Measurements from ENCODE around the gene CFAP97D2. TPM values are rescaled to one million over a fixed set of nuclear protein-coding genes. Genes with fewer than 3 reads are reported as not detected.

Gene CFAP97D2
- polyA plus RNA-seq, 1 donor (not counting 4 experiments of a cell fraction or from before 2014, with no cell fraction given), result not detected

- TF ChIP-seq EZH2 (IDR thresholded peaks at IDR 0.05; ENCODE audit: low read length), result no peak
- TF ChIP-seq CTCF (optimal IDR thresholded peaks at IDR 0.05 in 1 of 3, IDR thresholded peaks at IDR 0.05 in 1 of 3, conservative IDR thresholded peaks at IDR 0.05 in 1 of 3; ENCODE audit: extremely low read depth in 1 of 3, insufficient read depth in 2 of 3, low read length in 3 of 3), result no peak
- H3K9me1 ChIP-seq (ENCODE audit: control insufficient read depth, extremely low read depth, insufficient read depth, low read length), result no peaks in the 10 kb centered on the region
- no peaks in the 10 kb centered on the region for H3K9me3 ChIP-seq (ENCODE audit: control insufficient read depth, low read depth, low read length)
- H4K20me1 ChIP-seq (ENCODE audit: control insufficient read depth, extremely low read depth, insufficient read depth, low read length), result no peaks in the 10 kb centered on the region
- H3K4me1 ChIP-seq (ENCODE audit: control insufficient read depth, extremely low read depth, insufficient read depth, low read length), result no peaks in the 10 kb centered on the region
- no peak overlapping the region for H3K9ac ChIP-seq (ENCODE audit: control insufficient read depth, extremely low read depth, insufficient read depth, low read length)
- H3K27ac ChIP-seq (ENCODE audit: control insufficient read depth, insufficient read depth, low read length), result no peak overlapping the region
- no peaks in the 10 kb centered on the region for H3K36me3 ChIP-seq (ENCODE audit: control insufficient read depth in 2 of 2, extremely low read depth in 1 of 2, insufficient read depth in 2 of 2, low read length in 2 of 2)
- dilution Hi-C loops (cut with MboI; ENCODE audit: extremely low pct_ligation_motif_present, low sequenced_read_pairs), result no loop called here
- H3K79me2 ChIP-seq (ENCODE audit: control insufficient read depth, insufficient read depth, low read length), result no peaks in the 10 kb centered on the region
- H3K4me2 ChIP-seq (ENCODE audit: control insufficient read depth, extremely low read depth, insufficient read depth, low read depth, low read length), result no peak overlapping the region
- H3K27me3 ChIP-seq (ENCODE audit: control insufficient read depth, extremely low read depth, insufficient read depth, low read length), result peaks cover 7% of the 10 kb centered on the region
- H3K4me3 ChIP-seq (ENCODE audit: control insufficient read depth in 2 of 3, extremely low read depth in 1 of 3, insufficient read depth in 2 of 3, low read depth in 1 of 3, low read length in 3 of 3), result no peak overlapping the region
- FAIRE-seq (no peak), DNase-seq (ENCODE audit: low read depth, low spot score) (no peak)
- H2AFZ ChIP-seq (ENCODE audit: control insufficient read depth, low read length), result no peak overlapping the region
Measured at GRCh38 chr13:114212158-114212495, 33.1 kb downstream of the CFAP97D2 start.

- TF ChIP-seq EZH2 (IDR thresholded peaks at IDR 0.05; ENCODE audit: low read length) (no peak), CTCF (optimal IDR thresholded peaks at IDR 0.05 in 1 of 3, IDR thresholded peaks at IDR 0.05 in 1 of 3, conservative IDR thresholded peaks at IDR 0.05 in 1 of 3; ENCODE audit: extremely low read depth in 1 of 3, insufficient read depth in 2 of 3, low read length in 3 of 3) (no peak)
- Histone ChIP-seq H3K4me3 (ENCODE audit: control insufficient read depth in 2 of 3, extremely low read depth in 1 of 3, insufficient read depth in 2 of 3, low read depth in 1 of 3, low read length in 3 of 3) (no peak overlapping the region), H3K4me1 (ENCODE audit: control insufficient read depth, extremely low read depth, insufficient read depth, low read length) (no peaks in the 10 kb centered on the region), H3K27ac (ENCODE audit: control insufficient read depth, insufficient read depth, low read length) (no peak overlapping the region), H3K36me3 (ENCODE audit: control insufficient read depth in 2 of 2, extremely low read depth in 1 of 2, insufficient read depth in 2 of 2, low read length in 2 of 2) (no peaks in the 10 kb centered on the region), H3K9ac (ENCODE audit: control insufficient read depth, extremely low read depth, insufficient read depth, low read length) (no peak overlapping the region), H3K9me3 (ENCODE audit: control insufficient read depth, low read depth, low read length) (no peaks in the 10 kb centered on the region), H3K79me2 (ENCODE audit: control insufficient read depth, insufficient read depth, low read length) (no peaks in the 10 kb centered on the region), H3K9me1 (ENCODE audit: control insufficient read depth, extremely low read depth, insufficient read depth, low read length) (no peaks in the 10 kb centered on the region), H2AFZ (ENCODE audit: control insufficient read depth, low read length) (no peak overlapping the region), H4K20me1 (ENCODE audit: control insufficient read depth, extremely low read depth, insufficient read depth, low read length) (no peaks in the 10 kb centered on the region), H3K4me2 (ENCODE audit: control insufficient read depth, extremely low read depth, insufficient read depth, low read depth, low read length) (no peak overlapping the region), H3K27me3 (ENCODE audit: control insufficient read depth, extremely low read depth, insufficient read depth, low read length) (peaks cover 7% of the 10 kb centered on the region)
- FAIRE-seq (no peak), DNase-seq (ENCODE audit: low read depth, low spot score) (no peak)
- dilution Hi-C loops (cut with MboI; ENCODE audit: extremely low pct_ligation_motif_present, low sequenced_read_pairs), result no loop called here
Measured at GRCh38 chr13:114213980-114214379, 34.9 kb downstream of the CFAP97D2 start.

Measured in keratinocyte (primary cell).